GM23338 (cell line): ENCODE measurements around the gene ERBB4.

ENCODE experiments used
- EZH2 ChIP-seq: fragments of 200-600 bp; sonication (generic); IDR thresholded peaks from one replicate; pipeline ENCODE4 v1.8.0; 2017; ENCODE audit warnings: antibody characterized with exemption, mild to moderate bottlenecking, low read depth; ENCODE audit not compliant: unreplicated experiment
- EZH2phosphoT487 ChIP-seq: fragments of 200-600 bp; sonication (generic); IDR thresholded peaks from one replicate; pipeline ENCODE4 v1.8.1; 2018; ENCODE audit warnings: antibody characterized with exemption; ENCODE audit not compliant: unreplicated experiment
- NANOG ChIP-seq: IDR thresholded peaks from 2 replicates; pipeline ENCODE4 v1.6.1; 2016; ENCODE audit warnings: antibody characterized with exemption, borderline replicate concordance
- POLR2AphosphoS5 ChIP-seq: IDR thresholded peaks from 2 replicates; pipeline ENCODE4 v1.6.1; 2016; ENCODE audit warnings: antibody characterized with exemption, low read depth
- TF ChIP-seq, protein P1 (sequence below), 2 experiments: fragments of 200-600 bp in 1 of 2; sonication (generic) in 1 of 2; conservative IDR thresholded peaks; 2 replicates each; pipeline versions ENCODE4 v1.5.1 to v1.6.1; 2016 to 2017; ENCODE audit warnings: antibody characterized with exemption in 2 of 2, low read depth in 2 of 2, mild to moderate bottlenecking in 2 of 2, moderate library complexity in 1 of 2
- TF ChIP-seq, protein P2 (sequence below): IDR thresholded peaks from one replicate; pipeline ENCODE4 v1.6.1; 2018; ENCODE audit warnings: antibody characterized with exemption; ENCODE audit not compliant: unreplicated experiment
- TF ChIP-seq, protein P3 (sequence below): IDR thresholded peaks from 2 replicates; pipeline ENCODE4 v1.6.1; 2016; ENCODE audit warnings: antibody characterized with exemption

DNA sequence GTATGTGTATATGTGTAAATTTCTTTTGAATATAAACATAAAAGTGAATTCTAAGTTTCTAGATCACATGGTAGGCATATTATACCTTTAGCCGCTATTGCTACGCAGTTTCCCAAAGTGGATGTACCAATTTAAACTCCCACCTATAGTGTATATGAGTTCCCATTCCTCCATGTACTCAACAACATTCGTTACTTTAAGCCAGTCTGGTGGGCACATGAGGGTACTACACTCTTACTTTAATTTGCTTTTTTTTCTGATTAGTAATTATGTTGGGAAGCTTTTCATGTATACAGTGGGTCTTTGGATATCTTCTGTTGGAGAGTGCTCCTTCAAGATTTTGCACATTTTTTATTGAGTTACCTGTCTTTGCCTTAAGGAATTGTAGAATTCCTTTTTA is 683.8 kb downstream of the ERBB4 start:
- TF ChIP-seq, protein P1, sequence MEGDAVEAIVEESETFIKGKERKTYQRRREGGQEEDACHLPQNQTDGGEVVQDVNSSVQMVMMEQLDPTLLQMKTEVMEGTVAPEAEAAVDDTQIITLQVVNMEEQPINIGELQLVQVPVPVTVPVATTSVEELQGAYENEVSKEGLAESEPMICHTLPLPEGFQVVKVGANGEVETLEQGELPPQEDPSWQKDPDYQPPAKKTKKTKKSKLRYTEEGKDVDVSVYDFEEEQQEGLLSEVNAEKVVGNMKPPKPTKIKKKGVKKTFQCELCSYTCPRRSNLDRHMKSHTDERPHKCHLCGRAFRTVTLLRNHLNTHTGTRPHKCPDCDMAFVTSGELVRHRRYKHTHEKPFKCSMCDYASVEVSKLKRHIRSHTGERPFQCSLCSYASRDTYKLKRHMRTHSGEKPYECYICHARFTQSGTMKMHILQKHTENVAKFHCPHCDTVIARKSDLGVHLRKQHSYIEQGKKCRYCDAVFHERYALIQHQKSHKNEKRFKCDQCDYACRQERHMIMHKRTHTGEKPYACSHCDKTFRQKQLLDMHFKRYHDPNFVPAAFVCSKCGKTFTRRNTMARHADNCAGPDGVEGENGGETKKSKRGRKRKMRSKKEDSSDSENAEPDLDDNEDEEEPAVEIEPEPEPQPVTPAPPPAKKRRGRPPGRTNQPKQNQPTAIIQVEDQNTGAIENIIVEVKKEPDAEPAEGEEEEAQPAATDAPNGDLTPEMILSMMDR (conservative IDR thresholded peaks at IDR 0.05; ENCODE audit: low read depth in 2 of 2) = peak in 1 of 2 experiments; percentile 37; a peak in 1 of 4 replicates
- TF ChIP-seq POLR2AphosphoS5 (no peak), EZH2phosphoT487 (no peak), NANOG (no peak), EZH2 (no peak)
- TF ChIP-seq, protein P2, sequence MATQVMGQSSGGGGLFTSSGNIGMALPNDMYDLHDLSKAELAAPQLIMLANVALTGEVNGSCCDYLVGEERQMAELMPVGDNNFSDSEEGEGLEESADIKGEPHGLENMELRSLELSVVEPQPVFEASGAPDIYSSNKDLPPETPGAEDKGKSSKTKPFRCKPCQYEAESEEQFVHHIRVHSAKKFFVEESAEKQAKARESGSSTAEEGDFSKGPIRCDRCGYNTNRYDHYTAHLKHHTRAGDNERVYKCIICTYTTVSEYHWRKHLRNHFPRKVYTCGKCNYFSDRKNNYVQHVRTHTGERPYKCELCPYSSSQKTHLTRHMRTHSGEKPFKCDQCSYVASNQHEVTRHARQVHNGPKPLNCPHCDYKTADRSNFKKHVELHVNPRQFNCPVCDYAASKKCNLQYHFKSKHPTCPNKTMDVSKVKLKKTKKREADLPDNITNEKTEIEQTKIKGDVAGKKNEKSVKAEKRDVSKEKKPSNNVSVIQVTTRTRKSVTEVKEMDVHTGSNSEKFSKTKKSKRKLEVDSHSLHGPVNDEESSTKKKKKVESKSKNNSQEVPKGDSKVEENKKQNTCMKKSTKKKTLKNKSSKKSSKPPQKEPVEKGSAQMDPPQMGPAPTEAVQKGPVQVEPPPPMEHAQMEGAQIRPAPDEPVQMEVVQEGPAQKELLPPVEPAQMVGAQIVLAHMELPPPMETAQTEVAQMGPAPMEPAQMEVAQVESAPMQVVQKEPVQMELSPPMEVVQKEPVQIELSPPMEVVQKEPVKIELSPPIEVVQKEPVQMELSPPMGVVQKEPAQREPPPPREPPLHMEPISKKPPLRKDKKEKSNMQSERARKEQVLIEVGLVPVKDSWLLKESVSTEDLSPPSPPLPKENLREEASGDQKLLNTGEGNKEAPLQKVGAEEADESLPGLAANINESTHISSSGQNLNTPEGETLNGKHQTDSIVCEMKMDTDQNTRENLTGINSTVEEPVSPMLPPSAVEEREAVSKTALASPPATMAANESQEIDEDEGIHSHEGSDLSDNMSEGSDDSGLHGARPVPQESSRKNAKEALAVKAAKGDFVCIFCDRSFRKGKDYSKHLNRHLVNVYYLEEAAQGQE = no peak
- TF ChIP-seq, protein P3, sequence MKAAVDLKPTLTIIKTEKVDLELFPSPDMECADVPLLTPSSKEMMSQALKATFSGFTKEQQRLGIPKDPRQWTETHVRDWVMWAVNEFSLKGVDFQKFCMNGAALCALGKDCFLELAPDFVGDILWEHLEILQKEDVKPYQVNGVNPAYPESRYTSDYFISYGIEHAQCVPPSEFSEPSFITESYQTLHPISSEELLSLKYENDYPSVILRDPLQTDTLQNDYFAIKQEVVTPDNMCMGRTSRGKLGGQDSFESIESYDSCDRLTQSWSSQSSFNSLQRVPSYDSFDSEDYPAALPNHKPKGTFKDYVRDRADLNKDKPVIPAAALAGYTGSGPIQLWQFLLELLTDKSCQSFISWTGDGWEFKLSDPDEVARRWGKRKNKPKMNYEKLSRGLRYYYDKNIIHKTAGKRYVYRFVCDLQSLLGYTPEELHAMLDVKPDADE = no peak
